Vagina (tissue), 2 donors: ENCODE measurements around the gene MYL3. TPM values are rescaled to one million over a fixed set of nuclear protein-coding genes. Genes with fewer than 3 reads are reported as not detected.

ENCODE experiments used
- DNase-seq, 2 donors: peaks; one replicate each; pipeline ENCODE4 v3.0.0-alpha.2; 2017; ENCODE audit errors: extremely low spot score in 2 of 2
- H3K27ac ChIP-seq: fragments of 200-600 bp; sonication (generic); one replicate; pipeline ENCODE4 v1.5.1; 2019
- H3K27me3 ChIP-seq: fragments of 200-600 bp; sonication (generic); one replicate; pipeline ENCODE4 v1.5.1; 2019
- H3K36me3 ChIP-seq, 2 donors: fragments of 200-600 bp; sonication (generic); one replicate each; pipeline ENCODE4 v1.5.1; 2017 to 2019
- H3K4me1 ChIP-seq: fragments of 200-600 bp; sonication (generic); one replicate; pipeline ENCODE4 v1.5.1; 2019
- H3K4me3 ChIP-seq, 2 donors: fragments of 200-600 bp; sonication (generic); 1 replicate in 1 of 2; 2 replicates in 1 of 2; pipeline ENCODE4 v1.5.1; 2016 to 2019
- H3K9me3 ChIP-seq: fragments of 200-600 bp; sonication (generic); one replicate; pipeline ENCODE4 v1.5.1; 2019
- CTCF ChIP-seq, 3 experiments: fragments of 450-650 bp in 2 of 3; fragments of 200-600 bp in 1 of 3; sonication (generic) in 1 of 3; IDR thresholded peaks; one replicate each; pipeline ENCODE4 v1.5.1; 2017 to 2019; ENCODE audit warnings: antibody characterized with exemption in 3 of 3, mild to moderate bottlenecking in 2 of 3, moderate library complexity in 2 of 3
- POLR2A ChIP-seq, 2 donors: fragments of 450-650 bp; IDR thresholded peaks; one replicate each; pipeline ENCODE4 v1.6.1; 2017; ENCODE audit warnings: antibody characterized with exemption in 2 of 2, mild to moderate bottlenecking in 2 of 2, moderate library complexity in 2 of 2
- POLR2AphosphoS5 ChIP-seq, 2 donors: sonication (generic); formaldehyde crosslinking; IDR thresholded peaks; one replicate each; pipeline ENCODE4 v1.9.0; 2017; ENCODE audit warnings: antibody characterized with exemption in 2 of 2, mild to moderate bottlenecking in 2 of 2, low read depth in 1 of 2; ENCODE audit not compliant: insufficient read depth in 1 of 2
- intact Hi-C: fragments of 100-400 bp; cut with DNase I; formaldehyde crosslinking; loops from one replicate; pipeline ENCODE4 v1.15.1; 2023
- total RNA-seq: library from RNA; depleted of rRNA; stranded (reverse); fragments of >200 nt; gene quantifications from one replicate; pipeline ENCODE4 v1.2.3, GENCODE V29; 2016

The MYL3 gene
- total RNA-seq, 1 donor from 2014 or later: not detected

DNA sequence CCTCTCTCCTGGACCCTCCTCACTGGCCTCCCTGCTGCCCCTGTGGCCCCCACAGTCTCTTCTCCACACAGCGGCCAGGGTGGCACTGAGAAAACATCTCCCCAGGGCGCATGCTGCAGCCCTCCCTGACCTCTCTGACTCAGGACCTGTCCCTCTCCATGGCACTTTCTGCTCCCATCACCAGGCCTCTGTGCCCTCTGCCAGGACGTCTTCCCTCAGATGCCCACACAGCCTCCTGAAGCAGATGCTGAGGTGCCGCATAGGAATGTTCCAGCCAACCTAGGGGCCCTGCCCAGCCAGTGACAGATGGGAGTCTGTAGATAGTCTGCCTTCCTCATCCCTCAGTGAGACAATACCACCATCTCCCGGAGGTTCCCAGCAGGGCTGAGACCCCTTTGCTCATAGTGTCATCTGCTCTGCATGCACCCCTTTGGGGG lies 8.7 kb downstream of the MYL3 start:
- H3K36me3 ChIP-seq: no peaks in the 10 kb centered on the region
- TF ChIP-seq CTCF (IDR thresholded peaks at IDR 0.05) (no peak), POLR2AphosphoS5 (IDR thresholded peaks at IDR 0.05; ENCODE audit: insufficient read depth in 1 of 2, low read depth in 1 of 2) (no peak), POLR2A (IDR thresholded peaks at IDR 0.05) (no peak)
- no peak for DNase-seq
- intact Hi-C loops: no loop called here
- H3K4me3 ChIP-seq: no peak overlapping the region
- no peaks in the 10 kb centered on the region for H3K27me3 ChIP-seq
- no peak overlapping the region for H3K27ac ChIP-seq
- no peaks in the 10 kb centered on the region for H3K4me1 ChIP-seq
- no peaks in the 10 kb centered on the region for H3K9me3 ChIP-seq

DNA sequence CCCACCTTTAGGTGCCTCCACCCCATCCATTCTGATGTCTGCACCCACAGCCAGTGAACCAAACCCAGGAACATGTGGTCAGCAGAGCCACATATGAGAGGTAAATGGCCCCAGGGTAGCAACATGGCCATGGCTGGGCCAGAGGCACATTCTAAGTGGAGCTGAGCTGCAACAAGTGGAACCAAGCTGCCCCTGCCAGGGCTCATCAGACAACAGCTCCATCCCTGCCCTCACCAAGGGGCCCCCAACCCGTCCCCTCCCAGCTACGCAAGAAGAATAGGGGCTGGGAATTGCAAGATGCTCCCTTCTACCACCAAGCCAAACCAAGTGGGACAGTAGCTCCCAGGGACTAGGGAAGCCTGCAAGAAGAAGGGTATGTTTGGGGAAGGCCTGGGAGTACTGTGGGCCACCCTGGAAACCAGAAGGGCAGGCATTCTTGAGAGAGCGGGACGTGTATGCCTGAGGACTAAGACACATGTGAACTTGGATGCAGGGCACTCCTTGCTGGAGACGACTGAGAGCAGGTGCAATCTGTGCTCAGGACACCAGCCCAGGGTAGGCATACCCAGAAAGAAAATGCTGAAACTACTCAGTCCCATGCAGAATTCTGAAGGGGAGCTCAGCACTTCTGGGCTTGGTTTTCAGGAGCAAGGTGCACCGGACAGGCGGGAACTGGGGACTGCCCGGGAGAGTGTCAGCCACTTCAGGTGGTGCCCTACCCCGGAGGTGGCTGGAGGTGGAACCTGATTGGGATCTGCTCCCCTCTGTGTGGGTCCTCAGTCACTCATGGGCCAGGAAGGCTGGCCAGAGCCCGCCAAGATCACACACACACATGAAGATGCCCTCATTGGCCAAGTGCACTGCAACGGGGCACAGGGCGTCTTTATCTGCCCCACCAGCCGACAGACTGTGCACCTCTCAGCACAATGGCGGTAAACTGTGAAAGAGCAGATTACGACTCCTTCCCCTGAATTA lies 9.5 kb downstream of the MYL3 start:
- H3K27ac ChIP-seq: no peak overlapping the region
- DNase-seq: no peak
- no peak for TF ChIP-seq POLR2AphosphoS5 (IDR thresholded peaks at IDR 0.05; ENCODE audit: insufficient read depth in 1 of 2, low read depth in 1 of 2)
- no peak for TF ChIP-seq CTCF (IDR thresholded peaks at IDR 0.05)
- no peak for TF ChIP-seq POLR2A (IDR thresholded peaks at IDR 0.05)
- H3K4me3 ChIP-seq: no peak overlapping the region
- intact Hi-C loops: no loop called here
- H3K9me3 ChIP-seq: no peaks in the 10 kb centered on the region
- no peaks in the 10 kb centered on the region for H3K4me1 ChIP-seq
- H3K27me3 ChIP-seq: no peaks in the 10 kb centered on the region
- H3K36me3 ChIP-seq: no peaks in the 10 kb centered on the region

- H3K27me3 ChIP-seq: no peaks in the 10 kb centered on the region
- no peaks in the 10 kb centered on the region for H3K36me3 ChIP-seq
- TF ChIP-seq POLR2A (IDR thresholded peaks at IDR 0.05) (no peak), POLR2AphosphoS5 (IDR thresholded peaks at IDR 0.05; ENCODE audit: insufficient read depth in 1 of 2, low read depth in 1 of 2) (no peak), CTCF (IDR thresholded peaks at IDR 0.05) (no peak)
- no peak for DNase-seq
- peaks cover under 1% of the 10 kb centered on the region for H3K4me1 ChIP-seq
- intact Hi-C loops: no loop called here
- no peak overlapping the region for H3K4me3 ChIP-seq
- H3K27ac ChIP-seq: no peak overlapping the region
- no peaks in the 10 kb centered on the region for H3K9me3 ChIP-seq
Observed at GRCh38 chr3:46852839-46853355, 10.3 kb downstream of the MYL3 start.

DNA sequence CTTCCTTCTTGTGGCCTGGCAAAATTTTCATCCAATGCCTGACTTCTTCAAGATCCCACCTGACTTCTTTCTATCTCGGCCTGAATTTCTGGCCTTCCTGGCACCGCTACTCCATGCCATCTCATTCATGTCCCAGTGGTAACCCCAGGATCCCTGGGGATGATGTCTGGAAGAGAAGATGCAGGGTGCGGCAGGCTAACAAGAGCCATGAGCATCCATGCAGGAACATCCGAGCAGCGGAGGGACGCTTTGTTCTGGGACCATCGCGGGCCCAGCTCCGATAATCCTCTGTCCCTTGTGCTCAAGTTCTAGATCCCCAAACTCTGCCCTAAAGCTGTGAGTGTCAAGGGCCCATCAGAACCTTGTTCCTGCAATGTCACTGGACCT lies 10.9 kb downstream of the MYL3 start:
- TF ChIP-seq CTCF (IDR thresholded peaks at IDR 0.05) (no peak), POLR2AphosphoS5 (IDR thresholded peaks at IDR 0.05; ENCODE audit: insufficient read depth in 1 of 2, low read depth in 1 of 2) (no peak), POLR2A (IDR thresholded peaks at IDR 0.05) (no peak)
- intact Hi-C loops: no loop called here
- no peaks in the 10 kb centered on the region for H3K27me3 ChIP-seq
- no peak overlapping the region for H3K4me3 ChIP-seq
- H3K4me1 ChIP-seq: peaks cover 6% of the 10 kb centered on the region
- no peak overlapping the region for H3K27ac ChIP-seq
- no peaks in the 10 kb centered on the region for H3K36me3 ChIP-seq
- no peaks in the 10 kb centered on the region for H3K9me3 ChIP-seq
- DNase-seq: no peak
